Lower leg skin (tissue), 4 donors: ENCODE data around the gene ZBTB7B. TPM values are rescaled to one million over a fixed set of nuclear protein-coding genes. Genes with fewer than 3 reads are reported as not detected.

Source experiments
- DNase-seq, 2 donors: peaks; one replicate each; pipeline ENCODE4 v3.0.0-alpha.2; 2019; ENCODE audit warnings: low spot score in 2 of 2
- H3K4me3 ChIP-seq: fragments of 200-600 bp; sonication (generic); 2 replicates; pipeline ENCODE4 v1.5.1; 2017; ENCODE audit warnings: mild to moderate bottlenecking, low read depth; ENCODE audit not compliant: poor library complexity, severe bottlenecking
- POLR2A ChIP-seq, 2 donors: fragments of 450-650 bp; IDR thresholded peaks; one replicate each; pipeline ENCODE4 v1.6.1; 2016 to 2017; ENCODE audit warnings: antibody characterized with exemption in 2 of 2, mild to moderate bottlenecking in 1 of 2, moderate library complexity in 1 of 2
- WGBS, 2 donors: methylation state at CpG; one replicate each; pipeline ENCODE4 v1.1.5; 2018; 5-methylcytosine and 5-hydroxymethylcytosine counted together
- intact Hi-C: fragments of 100-400 bp; cut with DNase I; formaldehyde crosslinking; loops from one replicate; pipeline ENCODE4 v1.15.0; 2023; ENCODE audit warnings: low total_unique reads
- total RNA-seq, 4 donors: library from RNA; depleted of rRNA; stranded (reverse); fragments of >200 nt; gene quantifications; one replicate each; pipeline ENCODE4 v1.1.0, GENCODE V29; 2016
- TF ChIP-seq, protein P1 (sequence below), 3 donors: fragments of 450-650 bp; IDR thresholded peaks; one replicate each; pipeline ENCODE4 v1.5.1; 2016; ENCODE audit warnings: antibody characterized with exemption in 3 of 3, mild to moderate bottlenecking in 3 of 3, moderate library complexity in 2 of 3

The ZBTB7B gene
- total RNA-seq = 100 to 1,000 TPM; 270 to 295 (median 286) TPM

GRCh38 chr1:155002464-155003226, at the start of gene ZBTB7B:
ZBTB7B (plus strand) TSS chr1:155002802; CDS start chr1:155014661, 11,859 bp downstream.
- peak in 1 of 2 donors; percentile 92 for DNase-seq
- intact Hi-C loops = no loop called here
- WGBS, 2 donors = 1% methylated on average over 23 to 28 of the region's 35 CpGs
- H3K4me3 ChIP-seq = peak within 1 kb of the TSS; percentile 66
- TF ChIP-seq, protein P1, sequence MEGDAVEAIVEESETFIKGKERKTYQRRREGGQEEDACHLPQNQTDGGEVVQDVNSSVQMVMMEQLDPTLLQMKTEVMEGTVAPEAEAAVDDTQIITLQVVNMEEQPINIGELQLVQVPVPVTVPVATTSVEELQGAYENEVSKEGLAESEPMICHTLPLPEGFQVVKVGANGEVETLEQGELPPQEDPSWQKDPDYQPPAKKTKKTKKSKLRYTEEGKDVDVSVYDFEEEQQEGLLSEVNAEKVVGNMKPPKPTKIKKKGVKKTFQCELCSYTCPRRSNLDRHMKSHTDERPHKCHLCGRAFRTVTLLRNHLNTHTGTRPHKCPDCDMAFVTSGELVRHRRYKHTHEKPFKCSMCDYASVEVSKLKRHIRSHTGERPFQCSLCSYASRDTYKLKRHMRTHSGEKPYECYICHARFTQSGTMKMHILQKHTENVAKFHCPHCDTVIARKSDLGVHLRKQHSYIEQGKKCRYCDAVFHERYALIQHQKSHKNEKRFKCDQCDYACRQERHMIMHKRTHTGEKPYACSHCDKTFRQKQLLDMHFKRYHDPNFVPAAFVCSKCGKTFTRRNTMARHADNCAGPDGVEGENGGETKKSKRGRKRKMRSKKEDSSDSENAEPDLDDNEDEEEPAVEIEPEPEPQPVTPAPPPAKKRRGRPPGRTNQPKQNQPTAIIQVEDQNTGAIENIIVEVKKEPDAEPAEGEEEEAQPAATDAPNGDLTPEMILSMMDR (IDR thresholded peaks at IDR 0.05) = no peak
- TF ChIP-seq POLR2A (IDR thresholded peaks at IDR 0.05) = no peak

- no peak for DNase-seq
- intact Hi-C loops = loop anchor here (10.0 kb wide), 1 partner anchor 101 kb away; the partner anchor contains the start of gene ADAM15
- WGBS, 2 donors = 67 to 100% methylated on average over 1 to 2 of the region's 2 CpGs
- H3K4me3 ChIP-seq = no peak overlapping the region
- TF ChIP-seq POLR2A (IDR thresholded peaks at IDR 0.05) = no peak
- TF ChIP-seq, protein P1 (IDR thresholded peaks at IDR 0.05) = no peak
These were observed 49.0 kb upstream of the ZBTB7B start for GRCh38 chr1:154953611-154954038.

- 61 to 68% methylated on average over 3 of the region's 3 CpGs for whole genome bisulfite sequencing, 2 donors
- TF ChIP-seq, protein P1 (IDR thresholded peaks at IDR 0.05) = no peak
- no peak for TF ChIP-seq POLR2A (IDR thresholded peaks at IDR 0.05)
- intact Hi-C loops = loop anchor here (10.0 kb wide), 1 partner anchor 100 kb away; the partner anchor contains the start of gene ADAM15
- no peak for DNase-seq
- H3K4me3 ChIP-seq = no peak overlapping the region
These were observed 48.1 kb upstream of the ZBTB7B start for GRCh38 chr1:154954541-154954940.

DNA sequence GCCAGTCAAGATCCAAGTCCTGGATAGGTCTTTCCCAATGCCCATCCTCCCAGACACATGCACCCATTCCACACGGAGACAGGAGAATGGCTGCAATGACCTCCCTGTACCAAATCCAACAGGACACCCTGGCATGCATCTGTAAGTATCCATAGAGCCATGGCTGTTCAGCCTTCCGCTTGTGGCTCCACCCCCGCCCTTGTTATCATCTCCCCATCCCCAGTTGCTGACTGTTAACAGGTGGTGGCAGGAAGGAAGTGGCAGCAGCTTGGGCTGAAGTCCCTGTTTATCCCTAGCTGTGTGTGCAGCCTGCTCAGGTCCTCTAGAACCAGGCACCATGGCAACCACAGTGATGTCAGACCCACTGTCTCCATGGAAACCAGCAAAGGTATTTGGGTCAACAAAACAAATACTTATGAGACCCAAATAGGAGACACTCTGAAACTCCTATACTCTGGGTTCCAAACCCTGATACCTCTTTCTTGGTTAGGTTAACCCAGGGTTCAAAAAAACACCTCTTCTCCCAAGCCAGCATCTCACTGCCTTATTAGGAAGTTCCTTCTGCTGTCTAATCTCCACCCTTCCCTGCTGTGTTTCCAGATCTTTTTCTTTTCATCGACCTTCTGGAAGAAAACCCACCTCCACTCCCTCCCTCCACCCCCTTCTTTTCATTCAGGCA, 47.4 kb upstream of the ZBTB7B start:
- intact Hi-C loops = loop anchor here (10.0 kb wide), 1 partner anchor 100 kb away; the partner anchor contains the start of gene ADAM15
- WGBS, 2 donors = 17 to 21% methylated on average over 4 of the region's 4 CpGs
- H3K4me3 ChIP-seq = peak overlapping the region; percentile 45
- no peak for DNase-seq
- no peak for TF ChIP-seq POLR2A (IDR thresholded peaks at IDR 0.05)
- TF ChIP-seq, protein P1 (IDR thresholded peaks at IDR 0.05) = no peak

- peak within 1 kb of the TSS; percentile 45 for H3K4me3 ChIP-seq
- intact Hi-C loops = loop anchor here (10.0 kb wide), 1 partner anchor 99 kb away; the partner anchor contains the start of gene ADAM15
- 0 to 1% methylated on average over 18 of the region's 18 CpGs for WGBS, 2 donors
- peak; percentile 93 to 94 for DNase-seq
- TF ChIP-seq, protein P1 (IDR thresholded peaks at IDR 0.05) = no peak
- no peak for TF ChIP-seq POLR2A (IDR thresholded peaks at IDR 0.05)
These were observed 46.7 kb upstream of the ZBTB7B start, which contains the start of gene PBXIP1 for GRCh38 chr1:154955718-154956543. PBXIP1 (minus strand) TSS chr1:154956099; CDS start chr1:154953721, 2,378 bp downstream.
